HL-60/S4 treated with retinoic acid at 250 ng/mL for 4 days and 3 days (cell line): Measurements from ENCODE around the gene ZMAT2.
"Not testable (repeated sequence)": the region's sequence is repeated elsewhere in the genome, so short reads cannot be mapped to it uniquely, and the experiment has no call there.

Experiments used
- in situ Hi-C: fragments of 300-500 bp; cut with MboI; formaldehyde crosslinking; loops from 2 replicates; pipeline ENCODE4 v1.7.0; 2022; ENCODE audit warnings: low sequenced_read_pairs

Gene ZMAT2

GRCh38 chr5:140700177-140701144, at the start of gene ZMAT2:
TSS of gene ZMAT2 (plus strand) at chr5:140700447. CDS start at chr5:140700461, 14 bp downstream.
- in situ Hi-C loops = loop anchor here (10.0 to 25.0 kb wide), 2 partner anchors 326 to 463 kb away; no protein-coding TSS in a partner anchor

- in situ Hi-C loops = no loop called here
These were observed 41.4 kb upstream of the ZMAT2 start for GRCh38 chr5:140658870-140659269.

- in situ Hi-C loops = not testable (repeated sequence)
These were observed 39.9 kb upstream of the ZMAT2 start for GRCh38 chr5:140660371-140660770.

- in situ Hi-C loops = no loop called here
These were observed 36.3 kb upstream of the ZMAT2 start for GRCh38 chr5:140664030-140664358.

- in situ Hi-C loops = no loop called here
These were observed 35.7 kb upstream of the ZMAT2 start, which contains the start of gene WDR55 for GRCh38 chr5:140664359-140665119. TSS of gene WDR55 (plus strand) at chr5:140664904. CDS start at chr5:140664913, 9 bp downstream.

GRCh38 chr5:140671035-140671434, 29.2 kb upstream of the ZMAT2 start:
- in situ Hi-C loops = not testable (repeated sequence)

GRCh38 chr5:140671472-140672125, 28.6 kb upstream of the ZMAT2 start:
- in situ Hi-C loops = no loop called here

GRCh38 chr5:140672455-140673186, 27.6 kb upstream of the ZMAT2 start:
- in situ Hi-C loops = no loop called here

GRCh38 chr5:140673187-140673976, 26.9 kb upstream of the ZMAT2 start, which contains the start of gene DND1:
TSS of gene DND1 (minus strand) at chr5:140673576. CDS start at chr5:140673542, 34 bp downstream.
- in situ Hi-C loops = no loop called here

GRCh38 chr5:140674211-140674610, 26.0 kb upstream of the ZMAT2 start:
- in situ Hi-C loops = no loop called here

- in situ Hi-C loops = no loop called here
These were observed 25.6 kb upstream of the ZMAT2 start for GRCh38 chr5:140674629-140675028.

GRCh38 chr5:140677947-140678346, 22.3 kb upstream of the ZMAT2 start:
- in situ Hi-C loops = no loop called here

- in situ Hi-C loops = no loop called here
These were observed 21.3 kb upstream of the ZMAT2 start for GRCh38 chr5:140678993-140679392.

- in situ Hi-C loops = no loop called here
These were observed 9.8 kb upstream of the ZMAT2 start for GRCh38 chr5:140690376-140690932.

GRCh38 chr5:140690941-140691924, 9.0 kb upstream of the ZMAT2 start, which contains the start of the genes HARS1 and HARS2:
TSS of gene HARS1 (minus strand) at chr5:140691370. CDS start at chr5:140691304, 66 bp downstream.
TSS of gene HARS2 (plus strand) at chr5:140691455. CDS start at chr5:140691649, 194 bp downstream.
- in situ Hi-C loops = no loop called here

GRCh38 chr5:140694276-140694675, 6.0 kb upstream of the ZMAT2 start:
- in situ Hi-C loops = no loop called here

- in situ Hi-C loops = no loop called here
These were observed 3.3 kb upstream of the ZMAT2 start for GRCh38 chr5:140696891-140697492.
